Measurements from ENCODE around the gene BSG. TPM values are rescaled to one million over a fixed set of nuclear protein-coding genes. Genes with fewer than 3 reads are reported as not detected.
A peak's percentile ranks its signal among the peaks of the same experiment; 100 is the strongest.

Gene BSG
- total RNA-seq, 4 donors from 2014 or later: 211 to 305 (median 280) TPM

GRCh38 chr19:589693-590395 is 17.4 kb downstream of the BSG start, which contains the start of gene HCN2:
TSS of gene HCN2 (plus strand) at chr19:589881. CDS start at chr19:589946, 65 bp downstream.
- no peaks in the 10 kb centered on the region for H3K9me3 ChIP-seq
- TF ChIP-seq CTCF (IDR thresholded peaks at IDR 0.05): no peak
- no peak for TF ChIP-seq POLR2A (IDR thresholded peaks at IDR 0.05)
- intact Hi-C loops (cut with DNase I; ENCODE audit: low total_unique reads): no loop called here
- H3K4me3 ChIP-seq: no peak within 1 kb of the TSS
- H3K36me3 ChIP-seq: no peaks in the 10 kb centered on the region
- peaks cover 16 to 21% of the 10 kb centered on the region in 2 donors for H3K27me3 ChIP-seq
- no peak for DNase-seq
- peaks cover 0 to 14% of the 10 kb centered on the region in 2 donors for H3K4me1 ChIP-seq
- no peak within 1 kb of the TSS for H3K27ac ChIP-seq

- H3K27me3 ChIP-seq: peaks cover 16 to 21% of the 10 kb centered on the region in 2 donors
- no peak overlapping the region for H3K27ac ChIP-seq
- intact Hi-C loops (cut with DNase I; ENCODE audit: low total_unique reads): no loop called here
- TF ChIP-seq POLR2A (IDR thresholded peaks at IDR 0.05) (no peak), CTCF (IDR thresholded peaks at IDR 0.05) (no peak)
- DNase-seq: no peak
- peaks cover 0 to 14% of the 10 kb centered on the region in 2 donors for H3K4me1 ChIP-seq
- no peak overlapping the region for H3K4me3 ChIP-seq
- no peaks in the 10 kb centered on the region for H3K9me3 ChIP-seq
- no peaks in the 10 kb centered on the region for H3K36me3 ChIP-seq
Observed at GRCh38 chr19:590396-590745, 18.0 kb downstream of the BSG start.

GRCh38 chr19:590750-591098 is 18.3 kb downstream of the BSG start:
- Histone ChIP-seq H3K36me3 (no peaks in the 10 kb centered on the region), H3K4me1 (peaks cover 0 to 14% of the 10 kb centered on the region in 2 donors), H3K4me3 (no peak overlapping the region), H3K27me3 (peaks cover 16 to 21% of the 10 kb centered on the region in 2 donors), H3K27ac (no peak overlapping the region), H3K9me3 (no peaks in the 10 kb centered on the region)
- TF ChIP-seq POLR2A (IDR thresholded peaks at IDR 0.05) (no peak), CTCF (IDR thresholded peaks at IDR 0.05) (no peak)
- DNase-seq: no peak
- intact Hi-C loops (cut with DNase I; ENCODE audit: low total_unique reads): no loop called here

- Histone ChIP-seq H3K36me3 (no peaks in the 10 kb centered on the region), H3K27me3 (peaks cover 16 to 21% of the 10 kb centered on the region in 2 donors)
Observed at GRCh38 chr19:591099-591958, 18.9 kb downstream of the BSG start.

More at GRCh38 chr19:591099-591958, 18.9 kb downstream of the BSG start:
- intact Hi-C loops (cut with DNase I; ENCODE audit: low total_unique reads): no loop called here
- peaks cover 0 to 14% of the 10 kb centered on the region in 2 donors for H3K4me1 ChIP-seq
- H3K27ac ChIP-seq: no peak overlapping the region
- H3K4me3 ChIP-seq: no peak overlapping the region
- TF ChIP-seq CTCF (IDR thresholded peaks at IDR 0.05) (no peak), POLR2A (IDR thresholded peaks at IDR 0.05) (no peak)
- DNase-seq: peak in 1 of 2 donors; percentile 38
- no peaks in the 10 kb centered on the region for H3K9me3 ChIP-seq
